ENCODE measurements around the gene TM4SF5. TPM values are rescaled to one million over a fixed set of nuclear protein-coding genes. Genes with fewer than 3 reads are reported as not detected.
A peak's percentile ranks its signal among the peaks of the same experiment; 100 is the strongest.

TM4SF5 gene
- total RNA-seq, 1 donor, result not detected

- H3K4me2 ChIP-seq (ENCODE audit: insufficient read depth, low read length), result no peak overlapping the region
- DNase-seq (ENCODE audit: insufficient read length, low spot score, missing footprints), result no peak
- no peak overlapping the region for H3K27ac ChIP-seq (ENCODE audit: low read depth, low read length)
- no peaks in the 10 kb centered on the region for H3K9me3 ChIP-seq (ENCODE audit: low read depth, low read length)
- no peaks in the 10 kb centered on the region for H3K4me1 ChIP-seq (ENCODE audit: insufficient read depth, low read length)
- no peak for TF ChIP-seq CTCF (IDR thresholded peaks at IDR 0.05; ENCODE audit: extremely low read depth, low read depth, low read length)
- no peaks in the 10 kb centered on the region for H3K27me3 ChIP-seq (ENCODE audit: insufficient read depth, low read length)
- H3K79me2 ChIP-seq (ENCODE audit: insufficient read depth, low read length), result no peaks in the 10 kb centered on the region
- H2AFZ ChIP-seq (ENCODE audit: low read length), result no peak overlapping the region
- H3K4me3 ChIP-seq (ENCODE audit: insufficient read depth, low read length), result no peak overlapping the region
- no peaks in the 10 kb centered on the region for H4K20me1 ChIP-seq (ENCODE audit: insufficient read depth, low read length)
- peaks cover 6% of the 10 kb centered on the region for H3K36me3 ChIP-seq (ENCODE audit: insufficient read depth, low read length)
Observed at GRCh38 chr17:4816826-4817225, 45.1 kb downstream of the TM4SF5 start.

- H3K36me3 ChIP-seq (ENCODE audit: insufficient read depth, low read length), result peaks cover 6% of the 10 kb centered on the region
Observed at GRCh38 chr17:4818276-4818675, 46.6 kb downstream of the TM4SF5 start.

GRCh38 chr17:4822835-4823234 is 51.1 kb downstream of the TM4SF5 start:
- Histone ChIP-seq H3K27ac (ENCODE audit: low read depth, low read length) (no peak overlapping the region), H3K9me3 (ENCODE audit: low read depth, low read length) (no peaks in the 10 kb centered on the region), H4K20me1 (ENCODE audit: insufficient read depth, low read length) (no peaks in the 10 kb centered on the region), H3K4me2 (ENCODE audit: insufficient read depth, low read length) (no peak overlapping the region), H3K36me3 (ENCODE audit: insufficient read depth, low read length) (no peaks in the 10 kb centered on the region), H2AFZ (ENCODE audit: low read length) (no peak overlapping the region), H3K4me3 (ENCODE audit: insufficient read depth, low read length) (no peak overlapping the region), H3K4me1 (ENCODE audit: insufficient read depth, low read length) (no peaks in the 10 kb centered on the region), H3K79me2 (ENCODE audit: insufficient read depth, low read length) (no peaks in the 10 kb centered on the region), H3K27me3 (ENCODE audit: insufficient read depth, low read length) (no peaks in the 10 kb centered on the region)
- DNase-seq (ENCODE audit: insufficient read length, low spot score, missing footprints), result peak; percentile 29
- TF ChIP-seq CTCF (IDR thresholded peaks at IDR 0.05; ENCODE audit: extremely low read depth, low read depth, low read length), result no peak

More at GRCh38 chr17:4818276-4818675, 46.6 kb downstream of the TM4SF5 start:
- no peak overlapping the region for H2AFZ ChIP-seq (ENCODE audit: low read length)
- H3K27ac ChIP-seq (ENCODE audit: low read depth, low read length), result no peak overlapping the region
- no peak for DNase-seq (ENCODE audit: insufficient read length, low spot score, missing footprints)
- no peaks in the 10 kb centered on the region for H3K9me3 ChIP-seq (ENCODE audit: low read depth, low read length)
- H3K27me3 ChIP-seq (ENCODE audit: insufficient read depth, low read length), result no peaks in the 10 kb centered on the region
- no peaks in the 10 kb centered on the region for H3K4me1 ChIP-seq (ENCODE audit: insufficient read depth, low read length)
- no peak overlapping the region for H3K4me2 ChIP-seq (ENCODE audit: insufficient read depth, low read length)
- no peak for TF ChIP-seq CTCF (IDR thresholded peaks at IDR 0.05; ENCODE audit: extremely low read depth, low read depth, low read length)
- H3K79me2 ChIP-seq (ENCODE audit: insufficient read depth, low read length), result no peaks in the 10 kb centered on the region
- no peak overlapping the region for H3K4me3 ChIP-seq (ENCODE audit: insufficient read depth, low read length)
- H4K20me1 ChIP-seq (ENCODE audit: insufficient read depth, low read length), result no peaks in the 10 kb centered on the region

- no peak for TF ChIP-seq CTCF (IDR thresholded peaks at IDR 0.05; ENCODE audit: extremely low read depth, low read depth, low read length)
- Histone ChIP-seq H3K4me3 (ENCODE audit: insufficient read depth, low read length) (no peak overlapping the region), H4K20me1 (ENCODE audit: insufficient read depth, low read length) (no peaks in the 10 kb centered on the region), H3K27me3 (ENCODE audit: insufficient read depth, low read length) (no peaks in the 10 kb centered on the region), H3K79me2 (ENCODE audit: insufficient read depth, low read length) (no peaks in the 10 kb centered on the region), H3K4me2 (ENCODE audit: insufficient read depth, low read length) (no peak overlapping the region), H3K27ac (ENCODE audit: low read depth, low read length) (no peak overlapping the region), H3K36me3 (ENCODE audit: insufficient read depth, low read length) (no peaks in the 10 kb centered on the region), H3K9me3 (ENCODE audit: low read depth, low read length) (no peaks in the 10 kb centered on the region), H3K4me1 (ENCODE audit: insufficient read depth, low read length) (no peaks in the 10 kb centered on the region), H2AFZ (ENCODE audit: low read length) (no peak overlapping the region)
- DNase-seq (ENCODE audit: insufficient read length, low spot score, missing footprints), result peak; percentile 2
Observed at GRCh38 chr17:4823373-4824089, 51.8 kb downstream of the TM4SF5 start.

All from osteoblast (primary cell).